ENCODE measurements around the gene GPC6.

- TF ChIP-seq, protein P1, sequence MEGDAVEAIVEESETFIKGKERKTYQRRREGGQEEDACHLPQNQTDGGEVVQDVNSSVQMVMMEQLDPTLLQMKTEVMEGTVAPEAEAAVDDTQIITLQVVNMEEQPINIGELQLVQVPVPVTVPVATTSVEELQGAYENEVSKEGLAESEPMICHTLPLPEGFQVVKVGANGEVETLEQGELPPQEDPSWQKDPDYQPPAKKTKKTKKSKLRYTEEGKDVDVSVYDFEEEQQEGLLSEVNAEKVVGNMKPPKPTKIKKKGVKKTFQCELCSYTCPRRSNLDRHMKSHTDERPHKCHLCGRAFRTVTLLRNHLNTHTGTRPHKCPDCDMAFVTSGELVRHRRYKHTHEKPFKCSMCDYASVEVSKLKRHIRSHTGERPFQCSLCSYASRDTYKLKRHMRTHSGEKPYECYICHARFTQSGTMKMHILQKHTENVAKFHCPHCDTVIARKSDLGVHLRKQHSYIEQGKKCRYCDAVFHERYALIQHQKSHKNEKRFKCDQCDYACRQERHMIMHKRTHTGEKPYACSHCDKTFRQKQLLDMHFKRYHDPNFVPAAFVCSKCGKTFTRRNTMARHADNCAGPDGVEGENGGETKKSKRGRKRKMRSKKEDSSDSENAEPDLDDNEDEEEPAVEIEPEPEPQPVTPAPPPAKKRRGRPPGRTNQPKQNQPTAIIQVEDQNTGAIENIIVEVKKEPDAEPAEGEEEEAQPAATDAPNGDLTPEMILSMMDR (IDR thresholded peaks at IDR 0.05), result no peak
- no peak for TF ChIP-seq YY1 (IDR thresholded peaks at IDR 0.05; ENCODE audit: low read depth)
- TF ChIP-seq GABPA (IDR thresholded peaks at IDR 0.05; ENCODE audit: low read depth), result no peak
- TF ChIP-seq POLR2AphosphoS5 (IDR thresholded peaks at IDR 0.05; ENCODE audit: low read depth, low read length), result no peak
- TF ChIP-seq EZH2phosphoT487 (IDR thresholded peaks at IDR 0.05; ENCODE audit: borderline replicate concordance, low read depth), result no peak
- TF ChIP-seq NFIC (IDR thresholded peaks at IDR 0.05; ENCODE audit: borderline replicate concordance), result no peak
- no peak for TF ChIP-seq FOXJ3 (CRISPR knock-in tag; IDR thresholded peaks at IDR 0.05)
- TF ChIP-seq RFX5 (IDR thresholded peaks at IDR 0.05; ENCODE audit: low read length), result no peak
Measured at GRCh38 chr13:93467175-93467574, 240.6 kb downstream of the GPC6 start.
